Stomach (tissue), 4 donors: Measurements from ENCODE around the gene MAST2.

Source experiments
- CTCF ChIP-seq, 7 experiments: fragments of 450-650 bp in 4 of 7; fragments of 200-600 bp in 3 of 7; sonication (generic) in 3 of 7; IDR thresholded peaks; one replicate each; pipeline ENCODE4 v1.5.1; 2016 to 2019; ENCODE audit warnings: antibody characterized with exemption in 7 of 7, control low read depth in 2 of 7, mild to moderate bottlenecking in 1 of 7
- EP300 ChIP-seq: sonication (generic); formaldehyde crosslinking; IDR thresholded peaks from one replicate; pipeline ENCODE4 v1.6.1; 2017; ENCODE audit warnings: antibody characterized with exemption

DNA sequence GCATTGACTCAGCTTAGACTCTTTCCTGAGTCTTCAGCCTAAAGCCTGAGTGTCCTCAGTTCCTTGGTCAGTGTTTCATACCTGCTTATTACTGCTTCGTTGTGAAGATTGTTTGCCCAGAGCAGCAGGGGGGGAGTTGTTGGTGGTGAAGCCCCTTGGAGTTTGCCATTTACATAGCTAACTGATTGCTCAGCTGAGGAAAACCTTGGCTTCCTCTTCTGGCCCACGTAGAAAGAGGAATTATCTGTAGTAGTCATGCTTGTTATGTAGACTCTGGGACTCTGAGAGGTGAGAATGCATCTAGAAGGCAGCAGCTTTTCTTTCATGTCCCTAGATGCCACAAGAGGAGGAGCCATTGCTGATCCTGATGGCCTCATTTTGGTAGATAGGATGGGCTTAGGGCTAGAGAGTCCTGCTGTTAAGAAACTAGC lies 125.9 kb downstream of the MAST2 start:
- TF ChIP-seq EP300 (no peak), CTCF (IDR thresholded peaks at IDR 0.05) (no peak)
